GM19193 (cell line): ENCODE results near the gene EXOSC10.
A peak's percentile ranks its signal among the peaks of the same experiment; 100 is the strongest.

ENCODE experiments used
- POLR2A ChIP-seq: IDR thresholded peaks from 4 replicates; pipeline ENCODE4 v1.6.1; 2011; ENCODE audit not compliant: insufficient read depth, insufficient read length; ENCODE audit errors: extremely low read depth

Gene EXOSC10

GRCh38 chr1:11099310-11100148, at the start of gene EXOSC10:
Gene EXOSC10 (minus strand): TSS chr1:11099869. CDS start chr1:11099831, 38 bp downstream.
- TF ChIP-seq POLR2A: peak; percentile 80

GRCh38 chr1:11147197-11147770, 47.6 kb upstream of the EXOSC10 start:
- no peak for TF ChIP-seq POLR2A

GRCh38 chr1:11145741-11146140, 46.1 kb upstream of the EXOSC10 start:
- TF ChIP-seq POLR2A: no peak

GRCh38 chr1:11144570-11145256, 45.0 kb upstream of the EXOSC10 start:
- no peak for TF ChIP-seq POLR2A

- TF ChIP-seq POLR2A: no peak
These were observed 44.2 kb upstream of the EXOSC10 start for GRCh38 chr1:11143907-11144306.

GRCh38 chr1:11143401-11143800, 43.7 kb upstream of the EXOSC10 start:
- TF ChIP-seq POLR2A: no peak

GRCh38 chr1:11142618-11143391, 43.1 kb upstream of the EXOSC10 start:
- TF ChIP-seq POLR2A: no peak

GRCh38 chr1:11138952-11139351, 39.3 kb upstream of the EXOSC10 start:
- TF ChIP-seq POLR2A: no peak

GRCh38 chr1:11138029-11138428, 38.4 kb upstream of the EXOSC10 start:
- TF ChIP-seq POLR2A: no peak

- no peak for TF ChIP-seq POLR2A
These were observed 35.2 kb upstream of the EXOSC10 start for GRCh38 chr1:11134898-11135266.

- TF ChIP-seq POLR2A: no peak
These were observed 34.7 kb upstream of the EXOSC10 start for GRCh38 chr1:11134251-11134897.

- no peak for TF ChIP-seq POLR2A
These were observed 33.1 kb upstream of the EXOSC10 start for GRCh38 chr1:11132563-11133293.

- no peak for TF ChIP-seq POLR2A
These were observed 32.1 kb upstream of the EXOSC10 start for GRCh38 chr1:11131816-11132215.

- TF ChIP-seq POLR2A: no peak
These were observed 30.7 kb upstream of the EXOSC10 start for GRCh38 chr1:11130406-11130805.
